ENCODE measurements around the gene ITGA8. TPM values are rescaled to one million over a fixed set of nuclear protein-coding genes. Genes with fewer than 3 reads are reported as not detected.

ITGA8 gene
- total RNA-seq, 1 experiment from 2014 or later, result not detected

GRCh38 chr10:15579605-15580004 is 140.1 kb downstream of the ITGA8 start:
- Histone ChIP-seq H3K27me3 (replicated peaks; ENCODE audit: insufficient read depth, low read depth, low read length, poor library complexity) (peaks cover 40% of the 10 kb centered on the region), H3K4me3 (ENCODE audit: low read depth, low read length, poor library complexity, severe bottlenecking) (no peak overlapping the region), H3K27ac (ENCODE audit: low read depth, low read length, poor library complexity, severe bottlenecking) (no peak overlapping the region), H3K9me3 (ENCODE audit: low read depth, low read length, poor library complexity, severe bottlenecking) (no peaks in the 10 kb centered on the region), H3K4me1 (ENCODE audit: insufficient read depth, low read length, poor library complexity, severe bottlenecking) (no peaks in the 10 kb centered on the region), H3K36me3 (ENCODE audit: insufficient read depth, low read length, poor library complexity, severe bottlenecking) (no peaks in the 10 kb centered on the region)
- no peak for TF ChIP-seq EZH2 (IDR thresholded peaks at IDR 0.05; ENCODE audit: borderline replicate concordance, low read depth, low read length, poor library complexity, severe bottlenecking)
- no peak for TF ChIP-seq CTCF (conservative IDR thresholded peaks at IDR 0.05; ENCODE audit: low read depth, low read length)
- BruUV-seq (replicated peaks), result no TSS peak
- intact Hi-C loops (cut with micrococcal nuclease; ENCODE audit: unreplicated experiment), result no loop called here
- POLR2A ChIA-PET (ENCODE audit: low non-redundant PET), result no interaction called here
- CTCF ChIA-PET, result no interaction called here
- no peak for DNase-seq (ENCODE audit: low spot score)

- POLR2A ChIA-PET (ENCODE audit: low non-redundant PET), result interaction anchor here (0.6 kb wide), 1 partner anchor 69 kb away, joined by 3 read pairs; no protein-coding TSS in a partner anchor
Observed at GRCh38 chr10:15572531-15573045, 147.1 kb downstream of the ITGA8 start.

GRCh38 chr10:15571575-15571974 is 148.1 kb downstream of the ITGA8 start:
- H3K27me3 ChIP-seq (replicated peaks; ENCODE audit: insufficient read depth, low read depth, low read length, poor library complexity), result peaks cover 8% of the 10 kb centered on the region
- DNase-seq (ENCODE audit: low spot score), result peak; percentile 63
- H3K4me3 ChIP-seq (ENCODE audit: low read depth, low read length, poor library complexity, severe bottlenecking), result no peak overlapping the region
- CTCF ChIA-PET, result no interaction called here
- intact Hi-C loops (cut with micrococcal nuclease; ENCODE audit: unreplicated experiment), result no loop called here
- H3K4me1 ChIP-seq (ENCODE audit: insufficient read depth, low read length, poor library complexity, severe bottlenecking), result peaks cover 17% of the 10 kb centered on the region
- H3K36me3 ChIP-seq (ENCODE audit: insufficient read depth, low read length, poor library complexity, severe bottlenecking), result no peaks in the 10 kb centered on the region
- BruUV-seq (replicated peaks), result no TSS peak
- POLR2A ChIA-PET (ENCODE audit: low non-redundant PET), result no interaction called here
- H3K27ac ChIP-seq (ENCODE audit: low read depth, low read length, poor library complexity, severe bottlenecking), result no peak overlapping the region
- TF ChIP-seq CTCF (conservative IDR thresholded peaks at IDR 0.05; ENCODE audit: low read depth, low read length), result no peak
- TF ChIP-seq EZH2 (IDR thresholded peaks at IDR 0.05; ENCODE audit: borderline replicate concordance, low read depth, low read length, poor library complexity, severe bottlenecking), result no peak
- no peaks in the 10 kb centered on the region for H3K9me3 ChIP-seq (ENCODE audit: low read depth, low read length, poor library complexity, severe bottlenecking)

More at GRCh38 chr10:15572531-15573045, 147.1 kb downstream of the ITGA8 start:
- Histone ChIP-seq H3K27ac (ENCODE audit: low read depth, low read length, poor library complexity, severe bottlenecking) (no peak overlapping the region), H3K9me3 (ENCODE audit: low read depth, low read length, poor library complexity, severe bottlenecking) (no peaks in the 10 kb centered on the region), H3K36me3 (ENCODE audit: insufficient read depth, low read length, poor library complexity, severe bottlenecking) (no peaks in the 10 kb centered on the region), H3K27me3 (replicated peaks; ENCODE audit: insufficient read depth, low read depth, low read length, poor library complexity) (peaks cover 17% of the 10 kb centered on the region), H3K4me3 (ENCODE audit: low read depth, low read length, poor library complexity, severe bottlenecking) (no peak overlapping the region), H3K4me1 (ENCODE audit: insufficient read depth, low read length, poor library complexity, severe bottlenecking) (peaks cover 17% of the 10 kb centered on the region)
- TF ChIP-seq EZH2 (IDR thresholded peaks at IDR 0.05; ENCODE audit: borderline replicate concordance, low read depth, low read length, poor library complexity, severe bottlenecking) (no peak), CTCF (conservative IDR thresholded peaks at IDR 0.05; ENCODE audit: low read depth, low read length) (no peak)
- no peak for DNase-seq (ENCODE audit: low spot score)
- intact Hi-C loops (cut with micrococcal nuclease; ENCODE audit: unreplicated experiment), result no loop called here
- CTCF ChIA-PET, result no interaction called here
- no TSS peak for BruUV-seq (replicated peaks)
